ENCODE results near the gene TAF9B. TPM values are rescaled to one million over a fixed set of nuclear protein-coding genes. Genes with fewer than 3 reads are reported as not detected.

TAF9B gene
- total and polyA plus RNA-seq, 9 donors: 14.3 to 26.9 (median 18.3) TPM

DNA sequence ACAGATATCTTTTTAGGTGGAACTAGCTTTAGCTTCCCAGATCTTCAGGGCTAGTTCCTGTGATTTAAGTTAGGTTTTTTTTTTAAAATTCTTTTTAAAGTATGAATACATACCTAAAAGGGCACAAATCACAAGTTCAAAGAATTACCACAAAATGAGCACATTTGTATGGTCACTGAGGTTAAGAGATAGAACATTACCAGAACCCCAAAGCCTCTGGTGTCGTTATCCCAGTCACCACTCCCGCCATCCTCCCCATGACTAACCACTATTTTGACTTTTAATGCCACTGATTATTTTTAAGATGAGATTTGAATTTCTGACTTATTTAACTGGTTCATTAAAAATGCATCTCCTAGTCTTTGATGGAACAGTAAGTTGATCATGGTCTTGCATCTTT is 30.0 kb downstream of the TAF9B start:
- Histone ChIP-seq H3K27ac (no peak overlapping the region), H3K4me1 (ENCODE audit: insufficient read depth) (peaks cover 3% of the 10 kb centered on the region), H3K36me3 (no peaks in the 10 kb centered on the region), H3K27me3 (no peaks in the 10 kb centered on the region), H3K9me3 (no peaks in the 10 kb centered on the region), H3K4me3 (no peak overlapping the region)
- DNase-seq: no peak
- 84 to 89% (median 88%) methylated on average over 2 of the region's 2 CpGs for WGBS, 3 donors
- intact Hi-C loops (cut with DNase I): no loop called here
- TF ChIP-seq CTCF (IDR thresholded peaks at IDR 0.05) (no peak), POLR2A (IDR thresholded peaks at IDR 0.05) (no peak), EP300 (IDR thresholded peaks at IDR 0.05) (no peak)

- H3K27ac ChIP-seq: no peak overlapping the region
- no peaks in the 10 kb centered on the region for H3K9me3 ChIP-seq
- WGBS, 3 donors: 86 to 97% (median 93%) methylated on average over 1 of the region's 1 CpG
- intact Hi-C loops (cut with DNase I): no loop called here
- H3K27me3 ChIP-seq: no peaks in the 10 kb centered on the region
- TF ChIP-seq POLR2A (IDR thresholded peaks at IDR 0.05): no peak
- no peak for TF ChIP-seq EP300 (IDR thresholded peaks at IDR 0.05)
- TF ChIP-seq CTCF (IDR thresholded peaks at IDR 0.05): no peak
- H3K4me3 ChIP-seq: no peak overlapping the region
- H3K36me3 ChIP-seq: no peaks in the 10 kb centered on the region
- H3K4me1 ChIP-seq (ENCODE audit: insufficient read depth): peaks cover 3% of the 10 kb centered on the region
- no peak for DNase-seq
These were observed 32.8 kb downstream of the TAF9B start for GRCh38 chrX:78106651-78106986.

- no peak overlapping the region for H3K4me3 ChIP-seq
- WGBS, 3 donors: 54 to 66% (median 63%) methylated on average over 11 of the region's 11 CpGs
These were observed 33.4 kb downstream of the TAF9B start for GRCh38 chrX:78105944-78106650.

GRCh38 chrX:78104447-78105176 is 34.8 kb downstream of the TAF9B start:
- TF ChIP-seq EP300 (IDR thresholded peaks at IDR 0.05) (no peak), POLR2A (IDR thresholded peaks at IDR 0.05) (no peak), CTCF (IDR thresholded peaks at IDR 0.05) (no peak)
- DNase-seq: peak; percentile 18 to 45 (median 43)
- H3K9me3 ChIP-seq: no peaks in the 10 kb centered on the region
- H3K36me3 ChIP-seq: no peaks in the 10 kb centered on the region
- H3K27ac ChIP-seq: peak overlapping the region; percentile 58 to 82
- WGBS, 3 donors: 28 to 37% (median 30%) methylated on average over 27 of the region's 27 CpGs
- H3K27me3 ChIP-seq: no peaks in the 10 kb centered on the region
- peaks cover 3% of the 10 kb centered on the region for H3K4me1 ChIP-seq (ENCODE audit: insufficient read depth)
- H3K4me3 ChIP-seq: peak overlapping the region; percentile 63
- intact Hi-C loops (cut with DNase I): no loop called here

More at GRCh38 chrX:78105944-78106650, 33.4 kb downstream of the TAF9B start:
- Histone ChIP-seq H3K36me3 (no peaks in the 10 kb centered on the region), H3K27ac (no peak overlapping the region), H3K9me3 (no peaks in the 10 kb centered on the region), H3K27me3 (no peaks in the 10 kb centered on the region), H3K4me1 (ENCODE audit: insufficient read depth) (peaks cover 3% of the 10 kb centered on the region)
- no peak for TF ChIP-seq POLR2A (IDR thresholded peaks at IDR 0.05)
- intact Hi-C loops (cut with DNase I): no loop called here
- no peak for DNase-seq
